Measurements from ENCODE around the gene ZCCHC10.
"Not testable (repeated sequence)": the region's sequence is repeated elsewhere in the genome, so short reads cannot be mapped to it uniquely, and the experiment has no call there.

ZCCHC10 gene

DNA sequence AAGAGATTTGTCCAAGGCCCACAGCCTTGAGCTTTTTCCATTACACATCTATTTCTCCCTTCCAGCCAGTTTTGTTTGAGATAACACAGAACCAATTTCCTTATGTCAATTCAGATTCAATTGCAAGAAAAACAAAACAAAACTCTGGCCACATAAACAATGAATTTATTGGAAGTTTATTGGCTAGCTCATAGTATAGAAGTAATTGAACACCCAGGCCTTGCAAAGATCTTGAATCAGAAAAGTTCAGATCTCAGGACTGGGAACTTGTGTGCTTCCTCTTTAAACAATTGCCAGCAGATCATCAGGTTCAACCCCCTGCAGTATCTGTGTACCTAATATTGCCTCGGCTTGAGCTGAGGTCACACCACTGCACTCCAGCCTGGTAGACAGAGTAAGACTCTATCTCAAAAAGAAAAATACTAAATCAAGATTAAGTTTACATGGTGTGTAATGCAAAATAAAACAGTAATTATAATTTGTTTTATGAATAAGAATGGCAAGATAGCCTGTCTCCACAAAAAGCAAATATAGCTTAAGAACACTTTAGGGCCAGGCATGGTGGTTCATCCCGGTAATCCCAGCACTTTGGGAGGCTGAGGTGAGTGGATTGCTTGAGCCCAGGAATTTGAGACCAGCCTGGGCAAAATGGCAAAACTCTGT is 4.1 kb upstream of the ZCCHC10 start:
- Mint-ChIP-seq H3K27ac (no peak overlapping the region), H3K27me3 (no peaks in the 10 kb centered on the region), H3K36me3 (peaks cover 2% of the 10 kb centered on the region), H3K4me3 (no peak overlapping the region), H3K9me3 (peaks cover 1% of the 10 kb centered on the region), H3K4me1 (peaks cover 30% of the 10 kb centered on the region)
- DNase-seq (ENCODE audit: low spot score in 2 of 2) (no peak), ATAC-seq (ENCODE audit: low read depth) (no peak)

- ATAC-seq (ENCODE audit: low read depth) (no peak), DNase-seq (ENCODE audit: low spot score in 2 of 2) (no peak)
- H3K4me1 Mint-ChIP-seq: peaks cover 24% of the 10 kb centered on the region
- H3K27ac Mint-ChIP-seq: peak overlapping the region; percentile 12
- H3K27me3 Mint-ChIP-seq: no peaks in the 10 kb centered on the region
- peaks cover 3% of the 10 kb centered on the region for H3K36me3 Mint-ChIP-seq
- H3K4me3 Mint-ChIP-seq: no peak overlapping the region
- H3K9me3 Mint-ChIP-seq: peaks cover 1% of the 10 kb centered on the region
These were observed 3.1 kb upstream of the ZCCHC10 start for GRCh38 chr5:133029416-133029815.

DNA sequence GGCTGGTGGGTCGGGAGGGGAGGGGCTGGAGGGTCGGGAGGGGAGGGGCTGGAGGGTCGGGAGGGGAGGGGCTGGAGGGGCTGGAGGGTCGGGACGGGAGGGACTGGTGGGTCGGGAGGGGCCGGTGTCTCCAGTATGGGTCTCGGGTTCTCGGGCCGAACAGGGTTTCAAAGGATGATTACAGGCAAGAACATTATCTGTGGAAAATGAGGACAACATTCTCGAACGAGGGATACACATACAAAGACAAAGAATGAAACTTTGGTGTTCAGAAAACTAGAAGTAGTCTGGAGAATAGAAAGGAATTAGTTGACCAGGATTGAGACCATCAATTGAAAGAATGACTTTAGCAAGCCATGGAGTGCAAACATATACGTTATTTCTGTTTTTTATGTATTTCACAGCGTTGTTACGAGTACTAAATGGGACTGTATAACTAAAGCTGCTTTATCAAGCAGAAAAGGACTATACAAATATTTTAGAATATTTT is 360 bp upstream of the ZCCHC10 start:
- Mint-ChIP-seq H3K4me3 (peak overlapping the region; percentile 91), H3K36me3 (peaks cover 8% of the 10 kb centered on the region), H3K9me3 (no peaks in the 10 kb centered on the region), H3K27ac (peak overlapping the region; percentile 94), H3K27me3 (no peaks in the 10 kb centered on the region), H3K4me1 (peaks cover 20% of the 10 kb centered on the region)
- DNase-seq (ENCODE audit: low spot score in 2 of 2): no peak
- no peak for ATAC-seq (ENCODE audit: low read depth)

DNA sequence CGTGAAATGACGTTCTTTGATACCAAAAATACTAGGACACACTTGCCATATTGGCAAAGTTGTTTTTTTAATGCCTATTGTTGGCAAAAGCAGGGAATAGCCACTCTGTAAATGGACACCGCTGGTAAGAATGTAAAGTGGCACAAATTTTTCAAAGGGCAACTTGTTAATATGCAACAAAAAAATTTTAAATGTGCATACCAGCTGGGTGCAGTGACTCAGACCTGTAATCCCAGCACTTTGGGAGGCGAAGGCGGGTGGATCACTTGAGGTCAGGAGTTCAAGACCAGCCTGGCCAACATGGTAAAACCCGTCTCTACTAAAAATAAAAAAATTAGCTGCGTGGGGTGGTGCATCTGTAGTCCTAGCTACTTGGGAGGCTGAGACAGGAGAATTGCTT is 6.9 kb downstream of the ZCCHC10 start:
- H3K27ac Mint-ChIP-seq; H3K27me3 Mint-ChIP-seq; H3K9me3 Mint-ChIP-seq; ATAC-seq (ENCODE audit: low read depth); H3K4me1 Mint-ChIP-seq; H3K4me3 Mint-ChIP-seq; DNase-seq (ENCODE audit: low spot score in 2 of 2): not testable (repeated sequence)
- peaks cover 11% of the 10 kb centered on the region for H3K36me3 Mint-ChIP-seq

GRCh38 chr5:133017964-133018363 is 8.4 kb downstream of the ZCCHC10 start:
- Mint-ChIP-seq H3K9me3 (no peaks in the 10 kb centered on the region), H3K4me1 (peaks cover 5% of the 10 kb centered on the region), H3K4me3 (no peak overlapping the region), H3K27ac (no peak overlapping the region), H3K27me3 (no peaks in the 10 kb centered on the region), H3K36me3 (peaks cover 12% of the 10 kb centered on the region)
- no peak for ATAC-seq (ENCODE audit: low read depth)
- no peak for DNase-seq (ENCODE audit: low spot score in 2 of 2)

DNA sequence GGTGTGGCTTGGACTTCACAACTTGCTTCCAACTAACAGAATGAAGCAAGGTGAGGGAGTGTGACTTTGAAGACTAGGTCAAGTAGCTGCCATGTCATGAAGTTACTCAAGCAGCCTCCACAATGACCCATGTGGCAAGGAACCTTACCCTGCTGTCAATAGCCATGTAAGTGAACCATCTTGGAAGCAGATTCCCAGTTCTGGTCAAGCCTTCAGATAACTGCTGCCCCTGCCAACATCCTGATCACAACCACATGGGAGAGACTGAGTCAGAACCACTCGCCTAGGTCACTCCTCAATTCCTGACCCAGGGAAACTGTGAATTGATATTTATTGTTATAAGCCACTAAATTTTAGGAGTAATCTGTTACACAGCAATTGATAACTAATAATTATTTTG is 10.9 kb downstream of the ZCCHC10 start:
- no peak overlapping the region for H3K4me3 Mint-ChIP-seq
- H3K36me3 Mint-ChIP-seq: peaks cover 9% of the 10 kb centered on the region
- peaks cover 3% of the 10 kb centered on the region for H3K4me1 Mint-ChIP-seq
- ATAC-seq (ENCODE audit: low read depth): no peak
- DNase-seq (ENCODE audit: low spot score in 2 of 2): no peak
- H3K27me3 Mint-ChIP-seq: no peaks in the 10 kb centered on the region
- H3K27ac Mint-ChIP-seq: peak overlapping the region; percentile 58
- H3K9me3 Mint-ChIP-seq: no peaks in the 10 kb centered on the region

- not testable (repeated sequence) for H3K27ac Mint-ChIP-seq; ATAC-seq (ENCODE audit: low read depth)
These were observed 17.9 kb downstream of the ZCCHC10 start for GRCh38 chr5:133008455-133008854.

GRCh38 chr5:133006653-133007052 is 19.7 kb downstream of the ZCCHC10 start:
- Mint-ChIP-seq H3K27me3 (no peaks in the 10 kb centered on the region), H3K27ac (no peak overlapping the region), H3K9me3 (no peaks in the 10 kb centered on the region), H3K4me3 (no peak overlapping the region), H3K36me3 (peaks cover 8% of the 10 kb centered on the region), H3K4me1 (peaks cover 3% of the 10 kb centered on the region)
- DNase-seq (ENCODE audit: low spot score in 2 of 2): no peak
- ATAC-seq (ENCODE audit: low read depth): no peak

More at GRCh38 chr5:133008455-133008854, 17.9 kb downstream of the ZCCHC10 start:
- not testable (repeated sequence) for H3K36me3 Mint-ChIP-seq; H3K4me1 Mint-ChIP-seq; DNase-seq (ENCODE audit: low spot score in 2 of 2); H3K27me3 Mint-ChIP-seq; H3K4me3 Mint-ChIP-seq; H3K9me3 Mint-ChIP-seq

GRCh38 chr5:132999246-132999645 is 27.1 kb downstream of the ZCCHC10 start:
- ATAC-seq (ENCODE audit: low read depth) (no peak), DNase-seq (ENCODE audit: low spot score in 2 of 2) (no peak)
- Mint-ChIP-seq H3K27ac (peak overlapping the region; percentile 15), H3K27me3 (no peaks in the 10 kb centered on the region), H3K4me3 (no peak overlapping the region), H3K9me3 (no peaks in the 10 kb centered on the region), H3K36me3 (peaks cover 9% of the 10 kb centered on the region), H3K4me1 (peaks cover 2% of the 10 kb centered on the region)

GRCh38 chr5:132998556-132998955 is 27.8 kb downstream of the ZCCHC10 start:
- no peak overlapping the region for H3K4me3 Mint-ChIP-seq
- no peak for DNase-seq (ENCODE audit: low spot score in 2 of 2)

GRCh38 chr5:132996307-132996706 is 30.0 kb downstream of the ZCCHC10 start:
- Mint-ChIP-seq H3K27ac (no peak overlapping the region), H3K4me1 (peaks cover 2% of the 10 kb centered on the region), H3K27me3 (no peaks in the 10 kb centered on the region), H3K36me3 (peaks cover 9% of the 10 kb centered on the region), H3K9me3 (no peaks in the 10 kb centered on the region), H3K4me3 (no peak overlapping the region)
- ATAC-seq (ENCODE audit: low read depth) (no peak), DNase-seq (ENCODE audit: low spot score in 2 of 2) (no peak)

More at GRCh38 chr5:132998556-132998955, 27.8 kb downstream of the ZCCHC10 start:
- Mint-ChIP-seq H3K27me3 (no peaks in the 10 kb centered on the region), H3K27ac (peak overlapping the region; percentile 15), H3K36me3 (peaks cover 9% of the 10 kb centered on the region), H3K4me1 (peaks cover 2% of the 10 kb centered on the region), H3K9me3 (no peaks in the 10 kb centered on the region)
- no peak for ATAC-seq (ENCODE audit: low read depth)

DNA sequence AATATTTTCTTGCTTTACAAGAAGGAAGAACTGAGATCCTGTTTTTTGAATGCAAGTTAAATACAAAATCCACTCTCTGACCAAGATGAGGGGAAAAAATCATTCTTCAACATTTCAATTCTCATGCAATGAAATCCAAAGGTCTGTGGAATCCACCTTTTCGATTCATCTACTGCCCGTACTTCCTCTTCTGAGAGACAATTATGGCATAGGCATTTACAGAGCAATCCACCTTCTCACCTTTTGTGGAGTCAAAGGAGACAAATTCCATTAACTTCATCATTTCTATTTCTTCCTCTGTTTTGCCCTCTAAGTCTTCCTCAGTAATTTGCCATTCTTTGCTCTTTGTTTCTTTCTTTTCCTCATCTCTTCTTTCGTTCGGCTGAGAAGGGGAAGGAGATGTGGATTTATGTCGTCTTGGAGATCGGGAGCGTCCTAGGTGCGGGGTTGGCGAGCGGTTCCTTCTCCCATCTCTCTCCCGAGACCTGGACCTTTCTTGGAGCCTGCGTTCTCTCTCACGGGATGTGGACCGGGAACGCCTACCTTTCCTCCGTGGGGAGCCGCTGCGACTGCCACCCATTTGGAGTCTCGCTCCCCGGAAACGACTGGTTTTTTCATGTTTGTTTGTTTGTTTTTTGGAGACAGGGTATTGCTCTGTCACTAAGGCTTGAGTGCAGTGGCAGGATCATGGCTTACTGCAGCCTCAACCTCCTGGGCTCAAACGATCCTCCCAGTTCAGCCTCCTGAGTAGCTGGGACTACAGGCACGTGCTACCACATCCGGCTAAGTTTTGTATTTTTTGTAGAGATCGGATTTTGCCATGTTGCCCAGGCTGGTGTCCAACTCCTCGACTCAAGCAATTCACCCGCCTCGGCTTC is 38.6 kb downstream of the ZCCHC10 start:
- H3K4me3 Mint-ChIP-seq: no peak overlapping the region
- H3K27me3 Mint-ChIP-seq: peaks cover 1% of the 10 kb centered on the region
- no peak for ATAC-seq (ENCODE audit: low read depth)
- peaks cover 2% of the 10 kb centered on the region for H3K9me3 Mint-ChIP-seq
- DNase-seq (ENCODE audit: low spot score in 2 of 2): no peak
- no peak overlapping the region for H3K27ac Mint-ChIP-seq
- no peaks in the 10 kb centered on the region for H3K4me1 Mint-ChIP-seq
- H3K36me3 Mint-ChIP-seq: no peaks in the 10 kb centered on the region

DNA sequence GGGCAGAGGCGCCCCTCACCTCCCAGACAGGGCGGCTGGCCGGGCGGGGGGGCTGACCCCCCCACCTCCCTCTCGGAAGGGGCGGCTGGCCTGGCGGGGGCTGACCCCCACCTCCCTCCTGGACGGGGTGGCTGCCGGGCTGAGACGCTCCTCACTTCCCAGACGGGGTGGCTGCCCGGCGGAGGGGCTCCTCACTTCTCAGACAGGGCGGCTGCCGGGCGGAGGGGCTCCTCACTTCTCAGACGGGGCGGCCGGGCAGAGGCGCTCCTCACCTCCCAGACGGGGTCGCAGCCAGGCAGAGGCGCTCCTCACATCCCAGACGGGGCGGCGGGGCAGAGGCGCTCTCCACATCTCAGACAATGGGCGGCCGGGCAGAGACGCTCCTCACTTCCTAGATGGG is 43.4 kb downstream of the ZCCHC10 start:
- DNase-seq (ENCODE audit: low spot score in 2 of 2); H3K4me1 Mint-ChIP-seq; H3K27ac Mint-ChIP-seq; H3K27me3 Mint-ChIP-seq; H3K4me3 Mint-ChIP-seq; H3K9me3 Mint-ChIP-seq; ATAC-seq (ENCODE audit: low read depth); H3K36me3 Mint-ChIP-seq: not testable (repeated sequence)

DNA sequence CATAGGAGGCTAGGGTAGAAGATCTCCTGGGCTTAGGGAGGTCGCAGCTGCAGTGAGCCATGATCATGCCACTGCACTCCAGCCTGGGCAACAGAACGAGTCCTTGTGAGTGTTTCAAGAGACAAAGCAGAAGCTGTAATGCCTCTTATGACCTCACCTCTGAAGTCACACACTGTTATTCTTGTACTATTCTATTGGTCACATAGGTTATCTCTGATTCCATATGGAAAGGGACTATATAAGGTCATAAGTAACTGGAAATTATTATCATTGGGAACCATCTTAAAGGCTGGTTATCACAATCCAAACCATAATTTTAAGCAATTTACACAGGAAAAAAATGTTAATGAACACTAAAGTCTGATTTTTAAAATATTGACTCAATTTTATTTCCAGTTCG is 45.1 kb downstream of the ZCCHC10 start:
- DNase-seq (ENCODE audit: low spot score in 2 of 2): no peak
- no peak overlapping the region for H3K4me3 Mint-ChIP-seq
- no peak overlapping the region for H3K27ac Mint-ChIP-seq
- no peak for ATAC-seq (ENCODE audit: low read depth)
- H3K36me3 Mint-ChIP-seq: peaks cover 4% of the 10 kb centered on the region
- H3K4me1 Mint-ChIP-seq: no peaks in the 10 kb centered on the region
- H3K9me3 Mint-ChIP-seq: peaks cover 4% of the 10 kb centered on the region
- no peaks in the 10 kb centered on the region for H3K27me3 Mint-ChIP-seq

All from memory B cell (primary cell).